EH (cell line): Measurements from ENCODE around the gene CDH13.

Source experiments
- DNase-seq: peaks from one replicate; pipeline ENCODE4 v3.0.0-alpha.2; 2015; ENCODE audit warnings: low read depth

Gene CDH13

DNA sequence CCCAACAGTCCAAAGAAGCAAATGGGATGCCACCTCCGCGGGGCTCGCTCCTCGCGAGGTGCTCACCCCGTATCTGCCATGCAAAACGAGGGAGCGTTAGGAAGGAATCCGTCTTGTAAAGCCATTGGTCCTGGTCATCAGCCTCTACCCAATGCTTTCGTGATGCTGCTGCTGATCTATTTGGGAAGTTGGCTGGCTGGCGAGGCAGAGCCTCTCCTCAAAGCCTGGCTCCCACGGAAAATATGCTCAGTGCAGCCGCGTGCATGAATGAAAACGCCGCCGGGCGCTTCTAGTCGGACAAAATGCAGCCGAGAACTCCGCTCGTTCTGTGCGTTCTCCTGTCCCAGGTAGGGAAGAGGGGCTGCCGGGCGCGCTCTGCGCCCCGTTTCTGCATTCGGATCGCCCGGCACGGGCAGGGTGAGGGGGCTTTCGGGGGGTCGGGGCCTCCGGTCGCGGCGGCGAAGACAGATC is at the start of gene CDH13:
Gene CDH13 (plus strand): TSS at position 179 of the 471 bp plus-strand sequence.
- DNase-seq = peak; percentile 86

DNA sequence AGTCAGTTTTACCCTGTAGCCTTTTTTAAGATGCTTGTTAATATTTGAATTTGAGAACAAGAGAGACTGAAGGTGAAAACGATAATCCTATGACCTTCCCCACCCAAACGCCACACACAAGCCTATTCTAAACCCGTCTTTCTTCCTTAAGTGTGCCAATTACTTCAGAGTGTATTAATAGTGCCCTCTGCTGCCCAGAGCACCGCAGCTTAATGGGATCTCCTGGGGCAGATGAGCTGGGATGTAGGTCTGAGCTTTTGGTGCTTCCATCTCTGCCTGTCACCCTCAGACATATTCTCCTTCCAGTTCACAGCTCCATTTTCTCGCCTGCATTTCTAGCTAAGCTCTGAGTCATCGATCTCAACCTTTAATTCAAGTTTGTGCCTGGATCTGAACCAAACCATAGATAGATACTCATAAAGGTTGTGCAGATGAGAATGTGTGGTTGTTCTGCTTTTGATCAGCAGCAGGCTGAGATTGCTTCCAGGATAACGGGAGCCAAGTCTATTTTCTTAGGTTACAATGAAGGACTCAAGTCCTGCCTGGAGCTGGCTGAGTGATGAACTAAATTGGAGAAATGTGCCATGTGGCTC is 46.4 kb upstream of the CDH13 start:
- DNase-seq = peak; percentile 24

DNA sequence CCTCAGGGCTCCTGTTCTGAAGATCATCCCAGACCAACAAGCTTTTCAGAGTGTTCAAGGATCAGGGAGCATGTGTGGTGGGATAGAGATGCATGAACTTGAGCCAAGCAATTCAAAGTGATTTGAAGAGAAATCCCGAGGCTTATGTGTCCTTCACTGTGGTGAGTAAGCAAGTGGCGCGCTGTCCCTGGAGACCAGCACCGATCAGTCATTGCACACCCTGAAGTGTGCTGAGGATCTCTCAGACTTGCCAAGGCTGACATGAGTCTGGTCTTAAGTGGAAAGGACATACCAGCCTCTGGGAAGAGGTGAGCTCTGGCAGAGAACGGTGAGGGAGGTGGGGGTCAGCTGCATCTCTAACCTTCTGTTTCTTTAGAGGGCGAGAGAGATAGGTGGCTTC is 43.8 kb upstream of the CDH13 start:
- DNase-seq = peak; percentile 7

DNA sequence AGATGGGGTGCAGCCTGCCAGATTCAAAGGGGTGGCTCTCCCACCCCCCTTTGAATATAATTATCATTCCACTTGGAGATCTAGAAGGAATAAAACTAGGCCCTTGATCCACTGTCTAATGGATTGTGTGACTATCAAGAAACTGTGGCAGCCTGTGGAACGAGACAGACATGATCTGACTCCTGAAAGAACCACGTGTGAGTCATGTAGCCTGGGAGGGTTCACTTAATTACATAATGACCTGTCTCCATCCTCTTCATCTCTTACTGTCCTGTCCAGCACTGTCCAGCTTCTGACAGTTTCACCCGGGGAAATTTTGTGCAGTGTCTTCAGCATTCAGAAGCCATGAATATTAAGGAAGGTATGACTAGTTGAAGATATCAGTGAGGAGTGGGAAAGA is 43.3 kb upstream of the CDH13 start:
- peak; percentile 55 for DNase-seq

DNA sequence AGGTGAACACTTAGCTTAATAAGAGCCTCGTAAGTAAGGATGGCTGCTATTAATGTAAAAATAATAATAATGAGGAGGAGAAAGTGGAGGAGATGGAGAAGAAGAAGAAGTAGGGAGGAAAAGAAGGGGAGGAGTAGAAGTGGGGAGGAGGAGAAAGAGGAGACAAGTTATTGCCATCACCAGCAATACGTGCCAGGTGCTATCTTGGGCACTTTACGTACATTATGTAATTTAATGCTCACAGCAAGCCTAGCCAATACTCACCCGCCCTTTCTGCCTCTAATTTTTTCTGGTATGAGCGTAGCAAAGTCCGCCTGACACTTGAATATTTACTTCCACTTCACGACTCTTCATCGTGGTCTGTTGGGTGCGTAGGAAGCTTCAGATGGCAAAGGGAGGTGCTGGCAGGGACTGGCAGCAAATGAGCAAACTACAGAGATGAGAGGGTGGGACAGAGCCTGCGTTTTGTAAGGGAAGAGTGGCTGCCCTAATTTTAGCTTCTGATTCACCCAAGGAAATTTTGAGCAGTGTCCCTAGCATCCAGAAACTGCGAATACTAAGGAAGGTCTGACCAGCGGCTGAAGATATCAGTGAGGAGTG is 42.1 kb upstream of the CDH13 start:
- no peak for DNase-seq

DNA sequence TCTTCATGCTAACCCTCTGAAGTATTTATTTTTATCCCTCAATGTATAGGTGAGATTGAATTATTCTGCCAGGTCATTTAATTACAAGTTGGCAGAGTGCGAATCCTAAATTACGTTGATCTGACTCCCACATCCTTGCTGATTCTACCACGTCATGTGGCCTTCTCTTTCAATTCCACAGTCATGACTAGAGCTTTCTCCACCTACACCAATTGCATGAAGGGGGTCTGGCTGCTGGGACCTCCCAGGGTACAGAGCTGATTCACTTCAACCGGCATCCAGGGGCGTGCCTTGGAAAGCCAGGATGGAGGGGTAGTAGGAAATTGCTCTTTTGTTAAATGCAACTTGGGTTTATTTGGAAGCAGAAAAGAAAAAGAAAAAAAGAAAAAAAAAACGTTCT is 41.1 kb upstream of the CDH13 start:
- DNase-seq = peak; percentile 78

DNA sequence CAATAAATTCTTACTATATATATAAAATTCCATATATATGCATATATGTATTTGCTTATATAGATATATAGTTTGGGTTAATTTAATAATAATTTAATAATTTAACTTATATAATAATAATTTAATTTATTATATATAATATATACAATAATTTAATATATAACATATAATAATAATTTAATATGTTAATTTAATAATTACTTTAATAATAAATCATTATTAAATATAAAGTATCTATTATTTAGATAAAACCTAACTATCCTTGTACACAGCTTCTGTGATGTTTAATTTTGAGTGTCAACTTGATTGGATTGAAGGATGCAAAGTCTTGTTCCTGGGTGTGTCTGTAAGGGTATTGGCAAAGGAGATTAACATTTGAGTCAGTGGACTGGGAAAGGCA is 40.6 kb upstream of the CDH13 start:
- DNase-seq = no peak

DNA sequence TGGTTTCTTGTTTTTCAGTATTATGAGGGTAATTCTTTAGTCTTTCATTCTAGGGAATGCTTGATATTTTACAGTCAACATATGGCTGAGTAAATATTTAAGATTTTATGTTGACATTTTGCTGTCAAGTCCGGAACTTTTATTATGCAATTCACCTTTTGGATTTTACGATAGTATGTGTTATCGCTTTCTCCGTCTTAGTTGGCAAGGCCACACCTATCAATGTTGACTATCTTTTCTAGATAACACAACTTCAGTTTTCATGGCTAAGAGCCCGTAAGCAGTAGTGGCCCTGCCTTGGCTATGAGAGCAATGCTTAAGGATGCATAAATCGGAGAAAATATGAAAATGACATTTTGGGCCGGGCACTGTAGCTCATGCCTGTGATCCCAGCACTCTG is 39.5 kb upstream of the CDH13 start:
- DNase-seq = no peak

DNA sequence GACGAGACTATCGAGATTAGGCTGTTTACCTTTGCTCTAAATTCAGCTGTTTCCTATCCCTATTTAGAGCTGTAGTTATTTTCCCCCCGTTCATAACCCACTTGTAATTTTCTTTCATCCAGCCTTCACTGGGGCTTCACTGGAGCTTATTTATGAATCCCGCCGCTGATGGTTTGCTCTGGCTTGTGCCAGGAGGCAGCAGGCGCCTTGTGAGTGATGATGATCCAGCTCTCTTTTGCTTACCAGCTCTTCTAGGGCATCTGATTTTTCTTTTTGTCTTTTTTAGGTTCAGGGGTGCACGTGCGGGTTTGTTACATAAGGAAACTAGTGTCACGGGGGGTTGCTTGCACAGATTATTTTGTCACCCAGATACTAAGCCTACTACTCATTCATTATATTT is 37.4 kb upstream of the CDH13 start:
- DNase-seq = no peak

DNA sequence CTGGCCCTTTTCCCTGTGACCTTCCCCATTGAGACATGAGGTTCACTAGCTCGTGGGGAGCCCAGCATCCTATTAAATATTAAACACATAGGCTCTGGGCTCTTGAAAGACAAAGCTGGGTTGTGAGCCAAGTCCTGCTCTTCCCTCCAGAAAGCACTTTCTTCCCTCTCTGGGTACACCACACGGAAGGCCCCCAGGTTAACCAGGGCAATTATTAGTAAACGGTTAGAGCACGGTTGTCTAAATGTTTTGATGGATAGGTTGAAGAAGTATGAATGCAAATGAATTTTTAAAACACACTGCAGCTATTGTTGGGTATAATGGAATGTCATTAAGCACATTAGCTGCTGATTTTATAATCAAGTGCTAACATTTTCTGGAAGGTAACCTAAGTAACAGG is 32.7 kb upstream of the CDH13 start:
- no peak for DNase-seq

DNA sequence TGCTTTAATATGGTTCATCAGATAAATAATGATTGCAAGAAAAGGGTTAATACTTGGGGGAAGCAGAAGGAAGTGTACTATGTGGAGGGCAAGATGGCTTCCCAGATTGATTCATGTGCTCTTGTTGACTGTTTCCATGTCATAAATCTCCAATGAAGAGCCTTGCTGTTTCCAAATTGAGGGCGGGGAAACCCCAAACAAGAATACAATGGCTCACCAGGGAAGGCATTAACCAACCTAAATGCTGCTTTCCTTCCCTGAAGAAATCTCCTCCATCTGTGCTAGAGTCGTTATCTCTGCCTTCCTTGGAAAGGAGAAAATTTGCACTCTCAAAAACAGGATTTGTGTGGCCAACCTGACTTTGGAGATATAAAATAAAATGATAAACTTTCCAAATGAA is 28.0 kb upstream of the CDH13 start:
- DNase-seq = no peak

DNA sequence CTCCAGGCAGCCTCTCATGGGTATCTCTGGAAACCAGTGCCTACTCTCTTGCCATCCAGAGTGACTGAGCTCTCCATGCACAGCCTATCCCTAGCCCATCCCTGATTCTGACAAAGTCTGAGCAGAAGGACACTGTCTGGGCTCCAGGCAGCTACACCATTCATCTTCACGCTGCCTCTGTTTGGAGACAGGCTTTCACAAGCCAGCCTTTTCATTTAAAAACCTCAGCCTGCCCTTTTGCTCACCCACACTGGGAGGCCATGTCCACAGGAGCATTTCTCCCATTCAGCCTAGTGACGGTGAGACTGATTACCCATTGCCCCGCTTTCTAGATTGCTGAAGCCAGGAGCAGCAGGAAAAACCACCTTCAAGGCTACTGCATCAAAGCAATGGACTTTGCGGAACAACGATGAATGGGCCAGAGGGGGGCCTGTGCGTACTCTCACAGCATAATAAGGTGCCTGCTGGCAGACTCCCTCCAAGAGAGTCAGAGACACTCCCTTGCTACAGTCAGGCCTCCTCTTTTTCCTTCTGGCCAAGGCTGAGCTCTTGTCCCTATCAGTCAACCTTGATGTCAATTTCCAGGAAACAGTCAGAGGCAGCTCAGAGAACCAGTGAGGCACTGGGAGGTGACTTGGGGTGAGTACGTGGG is 24.7 kb upstream of the CDH13 start:
- no peak for DNase-seq

DNA sequence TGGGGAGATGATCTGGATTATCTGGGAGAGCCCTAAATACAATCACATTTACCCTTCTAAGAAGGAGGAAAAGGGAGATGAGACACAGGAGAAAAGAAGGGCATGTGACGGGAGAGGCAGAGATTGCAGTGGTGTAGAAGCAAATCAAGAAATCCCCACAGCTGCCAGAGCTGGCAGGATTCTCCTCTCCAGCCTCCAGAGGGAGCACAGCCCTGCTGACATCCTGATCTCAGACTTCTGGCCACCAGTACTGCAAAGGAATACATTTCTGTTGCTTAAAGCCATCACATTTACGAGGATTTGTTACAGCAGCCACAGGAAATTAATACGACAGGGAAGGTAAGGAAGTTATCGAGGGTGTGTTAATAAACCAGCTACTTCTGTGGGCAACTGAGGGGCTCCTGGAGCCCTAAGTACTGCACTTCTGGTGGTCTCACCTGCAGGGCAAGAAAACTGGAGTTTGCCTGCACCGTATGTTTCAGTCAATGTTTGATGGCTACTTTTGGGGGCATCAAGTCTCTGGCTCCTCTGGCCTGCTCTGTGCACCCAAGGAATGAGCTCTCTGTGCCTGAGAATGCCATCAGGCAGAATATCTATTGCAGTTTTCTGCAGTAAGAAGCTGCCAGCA is 22.9 kb upstream of the CDH13 start:
- DNase-seq = peak; percentile 78

DNA sequence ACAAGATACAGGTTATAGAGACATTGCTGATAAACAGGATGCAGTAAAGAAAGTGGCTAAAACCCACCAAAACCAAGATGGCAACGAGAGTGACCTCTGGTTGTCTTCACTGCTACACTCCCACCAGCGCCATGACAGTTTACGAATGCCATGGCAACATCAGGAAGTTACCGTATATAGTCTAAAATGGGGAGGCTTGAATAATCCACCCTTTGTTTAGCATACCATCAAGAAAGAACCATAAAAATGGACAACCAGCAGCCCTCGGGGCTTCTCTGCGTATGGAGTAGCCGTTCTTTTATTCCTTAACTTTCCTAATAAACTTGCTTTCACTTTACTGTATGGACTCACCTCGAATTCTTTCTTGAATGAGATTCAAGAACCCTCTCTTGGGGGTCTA is 21.7 kb upstream of the CDH13 start:
- DNase-seq = no peak

DNA sequence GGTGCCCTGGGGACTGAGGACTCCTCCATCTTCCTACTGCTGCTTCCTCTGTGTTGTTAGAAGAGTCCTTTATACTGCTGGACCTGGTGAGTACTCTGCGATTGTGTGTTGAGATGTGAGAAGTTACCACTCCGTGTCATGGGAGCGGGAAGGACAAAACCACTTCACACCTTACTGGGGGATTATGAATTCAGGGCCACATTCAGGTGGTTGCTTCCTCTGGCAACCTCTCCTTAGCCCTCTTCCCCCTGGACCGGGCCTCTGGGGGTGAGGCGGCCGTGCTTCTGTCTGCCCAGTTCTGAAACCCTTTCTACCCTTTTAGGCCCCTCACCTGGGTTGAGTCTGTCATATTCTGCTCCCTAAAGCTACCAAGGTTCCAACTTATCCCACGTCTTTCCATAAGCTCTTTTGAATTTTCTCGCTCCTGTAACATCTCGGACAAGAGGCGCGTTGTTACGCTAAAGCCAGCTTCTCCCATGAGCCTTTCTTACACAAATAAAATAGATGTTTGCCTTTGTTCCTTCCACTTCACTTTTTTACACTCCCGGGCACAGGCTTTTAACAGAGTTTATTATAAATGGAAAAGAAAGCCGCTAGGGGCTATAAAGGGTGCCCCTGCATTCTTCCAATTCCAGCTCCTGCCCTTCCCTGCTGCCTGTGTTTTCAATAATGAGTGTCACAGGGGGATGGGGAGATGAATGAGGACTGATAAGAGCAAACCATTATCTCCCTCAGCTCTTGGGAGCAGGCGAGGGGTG is 20.7 kb upstream of the CDH13 start:
- peak; percentile 38 for DNase-seq

DNA sequence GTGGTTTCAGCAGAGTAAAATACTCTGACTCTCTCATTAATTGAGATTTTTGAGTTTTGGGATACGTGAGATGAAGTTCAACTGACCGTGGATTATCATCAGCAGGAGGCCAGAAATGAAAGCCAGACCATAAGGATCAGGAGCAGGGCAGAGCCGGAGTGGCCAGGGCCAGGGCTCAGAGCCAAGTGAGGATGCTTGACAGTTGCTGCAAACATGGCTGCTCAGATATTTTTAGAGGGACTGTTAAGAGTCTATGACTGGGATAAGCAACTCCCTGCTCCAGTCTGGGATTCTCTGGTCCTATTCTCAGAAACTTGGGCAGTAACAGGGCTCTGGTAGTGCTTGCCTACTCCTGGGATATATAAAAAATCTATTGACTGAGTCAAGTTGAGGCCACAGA is 17.6 kb upstream of the CDH13 start:
- DNase-seq = peak; percentile 58

DNA sequence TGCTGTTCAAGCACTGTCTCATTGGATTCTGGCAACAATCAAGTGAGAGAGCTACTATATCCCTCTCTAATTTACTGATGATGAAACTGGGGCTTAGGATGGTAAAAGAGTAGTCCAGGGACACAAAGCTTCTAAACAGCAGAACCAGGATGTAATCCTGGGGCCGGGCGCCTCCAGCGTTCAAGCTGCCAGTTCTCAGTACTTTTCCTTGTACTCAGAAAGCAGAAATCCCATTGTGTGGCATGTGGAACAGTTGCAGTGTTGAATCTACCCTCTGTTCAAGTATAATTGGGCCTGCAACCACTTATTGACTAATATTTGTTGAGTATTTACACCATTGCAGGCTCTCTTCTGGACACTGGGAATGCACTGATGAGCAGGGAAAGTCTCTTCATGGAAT is 14.5 kb upstream of the CDH13 start:
- DNase-seq = no peak

DNA sequence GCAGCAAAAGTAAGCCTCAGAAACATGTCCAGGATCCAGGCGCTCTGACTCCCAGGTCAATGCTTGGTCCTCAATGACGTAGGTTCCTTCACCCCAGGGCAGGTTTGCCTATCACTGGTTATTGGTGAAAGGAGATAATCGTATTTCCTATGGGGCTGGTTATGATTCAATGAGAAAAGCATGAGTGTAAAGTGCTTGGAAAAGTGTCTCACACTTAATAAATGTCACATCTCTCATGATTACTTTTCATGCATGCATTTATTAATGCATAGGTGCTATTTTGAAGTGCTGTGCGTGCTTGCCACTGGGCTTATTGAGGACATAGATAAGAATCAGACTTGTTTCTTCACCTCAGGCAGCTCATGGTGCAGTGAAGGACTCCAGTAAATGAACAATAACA is 10.4 kb upstream of the CDH13 start:
- DNase-seq = no peak

DNA sequence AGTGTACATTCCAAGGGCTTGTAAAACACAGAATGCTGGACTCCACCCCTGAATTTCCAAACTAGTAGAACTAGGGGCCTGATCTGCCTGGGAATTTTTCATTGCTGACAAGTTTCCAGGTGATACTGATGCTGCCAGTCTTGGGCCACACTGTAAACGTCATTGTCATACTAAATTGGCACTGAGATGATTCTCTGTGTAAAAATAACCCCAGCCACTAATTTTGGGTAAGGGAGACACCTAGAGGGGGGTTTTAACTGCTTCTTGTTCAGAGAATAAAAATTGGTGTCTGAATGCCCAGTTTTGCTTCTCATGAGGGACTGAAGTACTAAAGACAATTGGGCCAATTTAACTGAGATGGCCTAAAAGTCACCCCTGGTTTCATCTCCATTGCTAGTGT is 5.0 kb upstream of the CDH13 start:
- peak; percentile 12 for DNase-seq

DNA sequence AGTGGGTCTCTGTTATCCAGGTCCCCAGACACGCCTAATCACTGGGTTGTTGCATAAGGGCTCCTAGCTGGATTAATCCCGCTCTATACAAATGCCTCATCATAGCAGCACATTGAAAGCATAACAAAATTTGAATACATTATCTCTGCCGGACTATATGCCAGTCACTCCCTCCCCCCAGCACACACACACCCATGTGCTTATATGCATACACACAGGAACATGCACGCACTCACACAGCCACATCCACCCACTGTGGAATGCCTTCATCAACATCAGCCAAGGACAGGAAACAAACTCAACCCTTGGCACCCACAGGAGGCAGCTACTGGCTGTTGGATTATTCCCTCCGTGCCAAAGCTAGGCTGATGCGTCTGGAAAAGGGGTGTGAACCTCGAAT is 3.5 kb upstream of the CDH13 start:
- peak; percentile 28 for DNase-seq

DNA sequence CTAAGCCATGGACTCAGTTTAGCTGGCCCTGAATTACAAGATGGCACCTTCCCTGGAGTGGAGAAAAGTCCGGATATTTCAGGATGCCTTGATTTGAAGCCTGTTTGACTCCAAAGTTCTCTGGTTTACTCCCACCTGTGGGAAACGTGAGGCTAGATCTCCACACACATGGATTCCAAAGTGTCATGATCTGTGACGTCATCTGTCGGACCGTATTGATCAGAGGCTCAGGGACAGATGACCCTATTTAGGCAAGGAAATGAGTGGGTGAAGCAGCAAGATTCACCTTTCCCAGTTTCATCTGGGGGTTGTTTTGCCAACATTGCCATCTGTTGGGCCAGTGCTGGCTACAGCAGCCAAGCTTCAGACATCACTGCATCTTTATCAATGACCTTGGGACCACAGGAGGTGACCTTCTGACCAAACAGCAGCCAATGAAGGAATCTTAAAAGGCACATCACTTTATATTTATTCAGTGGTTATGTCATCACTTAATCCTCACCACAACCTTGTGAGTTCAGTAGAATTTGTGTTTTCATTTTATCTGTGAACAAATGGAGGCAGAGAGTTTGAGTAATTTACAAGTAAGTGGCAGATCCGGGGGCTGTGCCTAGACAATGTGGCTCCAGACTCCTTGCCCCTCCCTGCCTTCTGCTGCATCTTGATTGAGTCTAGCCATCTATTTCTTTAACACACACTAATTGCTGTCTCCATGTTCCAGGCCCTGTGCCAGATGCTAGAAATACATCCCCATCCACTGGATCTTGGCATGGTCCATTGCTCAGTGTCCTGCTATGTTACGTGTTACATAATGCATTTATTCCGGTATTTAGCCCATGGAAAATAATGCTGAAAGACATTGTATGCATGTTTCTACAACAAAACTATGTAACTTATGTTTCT is 1.5 kb upstream of the CDH13 start:
- DNase-seq = peak; percentile 24

DNA sequence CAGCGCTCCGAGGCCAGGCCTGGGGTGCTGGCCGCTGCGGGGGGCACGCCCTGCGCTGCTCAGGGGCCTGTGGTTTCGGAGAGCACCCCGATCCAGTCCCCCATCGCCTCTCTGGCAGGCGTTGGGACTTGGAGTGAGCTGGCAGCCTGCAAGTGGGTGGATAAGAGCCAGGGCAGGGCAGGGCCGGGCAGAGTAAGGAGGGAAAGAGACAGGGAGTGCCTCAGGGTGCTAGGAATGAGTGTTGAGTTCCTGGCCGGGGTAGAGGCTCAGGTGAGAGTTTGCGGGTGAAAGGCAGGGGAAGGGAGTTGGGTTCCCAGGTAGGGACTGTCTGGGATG is 1.3 kb downstream of the CDH13 start:
- peak; percentile 61 for DNase-seq
